ENCODE data around the gene SLC4A3. TPM values are rescaled to one million over a fixed set of nuclear protein-coding genes. Genes with fewer than 3 reads are reported as not detected.
A peak's percentile ranks its signal among the peaks of the same experiment; 100 is the strongest.

Gene SLC4A3
- total and polyA plus RNA-seq, 2 of the 13 experiments (the other 11 are each of a cell fraction or from before 2014, with no cell fraction given) = 0.18 to 0.95 TPM

DNA sequence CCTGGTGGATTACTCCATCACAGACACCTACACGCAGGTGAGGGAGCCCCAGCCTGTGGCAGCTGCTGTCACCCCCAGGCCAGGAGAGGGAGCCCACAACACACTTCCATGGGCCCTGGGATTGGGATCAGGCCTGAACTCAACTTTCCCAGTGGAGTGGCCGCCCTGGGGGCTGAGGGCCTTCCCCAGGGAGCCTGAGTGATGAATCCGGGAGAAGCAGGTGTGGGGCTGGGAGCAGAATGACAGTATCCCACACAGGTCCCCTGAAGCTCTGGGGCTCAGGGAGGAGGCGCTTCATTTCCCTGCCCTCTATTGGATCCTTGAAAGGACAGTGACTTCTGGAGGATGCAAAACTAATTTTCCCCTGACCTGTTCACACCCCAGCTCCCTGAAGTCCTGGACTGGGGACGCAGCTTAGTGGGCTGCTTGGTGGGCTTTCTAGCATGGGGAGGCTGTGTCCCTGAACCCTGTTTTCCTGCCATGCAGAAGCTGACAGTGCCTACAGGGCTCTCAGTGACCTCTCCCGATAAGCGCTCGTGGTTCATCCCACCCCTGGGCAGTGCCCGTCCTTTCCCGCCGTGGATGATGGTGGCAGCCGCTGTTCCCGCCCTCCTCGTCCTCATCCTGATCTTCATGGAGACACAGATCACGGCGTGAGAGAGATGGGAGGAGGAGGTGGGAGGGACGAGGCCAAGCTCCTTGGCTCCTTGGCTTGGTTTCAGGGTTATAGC is 11.0 kb downstream of the SLC4A3 start:
- in situ Hi-C loops (cut with HindIII; ENCODE audit: extremely low pct_ligation_motif_present, low pct_unique_long_range_greater_than_20kb) (no loop called here), intact Hi-C loops (cut with micrococcal nuclease; ENCODE audit: unreplicated experiment) (no loop called here)
- Histone ChIP-seq H3K4me1 (ENCODE audit: insufficient read depth, low read length) (peaks cover 5% of the 10 kb centered on the region), H3K27me3 (ENCODE audit: control insufficient read depth in 1 of 2, insufficient read depth in 2 of 2, low read length in 2 of 2) (peaks cover 25 to 89% of the 10 kb centered on the region in 2 experiments), H3K9ac (ENCODE audit: insufficient read depth, low read depth, low read length) (no peak overlapping the region), H2AFZ (ENCODE audit: low read length) (no peak overlapping the region), H3K79me2 (ENCODE audit: insufficient read depth, low read length) (no peaks in the 10 kb centered on the region), H3K36me3 (replicated peaks in 1 of 2; ENCODE audit: control insufficient read depth in 1 of 2, insufficient read depth in 2 of 2, low read length in 2 of 2) (no peaks in the 10 kb centered on the region), H3K27ac (ENCODE audit: extremely low read length, insufficient read depth, low read length) (no peak overlapping the region), H4K20me1 (ENCODE audit: insufficient read depth, low read length) (no peaks in the 10 kb centered on the region), H3K4me2 (ENCODE audit: low read depth, low read length) (no peak overlapping the region), H3K9me3 (ENCODE audit: low read length) (no peaks in the 10 kb centered on the region), H3K4me3 (replicated peaks in 1 of 3; ENCODE audit: insufficient read depth in 1 of 3, low read depth in 2 of 3, low read length in 3 of 3) (no peak overlapping the region)
- DNase-seq (ENCODE audit: low spot score) (peak; percentile 28), ATAC-seq (peak; percentile 55), FAIRE-seq (no peak)
- no TSS peak for BruUV-seq (replicated peaks)
- WGBS (ENCODE audit: low lambda C conversion rate) = 26% methylated on average over 15 of the region's 17 CpGs
- POLR2A ChIA-PET = no interaction called here
- CTCF ChIA-PET (ENCODE audit: low intra/inter-chr PET ratio, low total read pairs) = no interaction called here
- TF ChIP-seq, protein P1, sequence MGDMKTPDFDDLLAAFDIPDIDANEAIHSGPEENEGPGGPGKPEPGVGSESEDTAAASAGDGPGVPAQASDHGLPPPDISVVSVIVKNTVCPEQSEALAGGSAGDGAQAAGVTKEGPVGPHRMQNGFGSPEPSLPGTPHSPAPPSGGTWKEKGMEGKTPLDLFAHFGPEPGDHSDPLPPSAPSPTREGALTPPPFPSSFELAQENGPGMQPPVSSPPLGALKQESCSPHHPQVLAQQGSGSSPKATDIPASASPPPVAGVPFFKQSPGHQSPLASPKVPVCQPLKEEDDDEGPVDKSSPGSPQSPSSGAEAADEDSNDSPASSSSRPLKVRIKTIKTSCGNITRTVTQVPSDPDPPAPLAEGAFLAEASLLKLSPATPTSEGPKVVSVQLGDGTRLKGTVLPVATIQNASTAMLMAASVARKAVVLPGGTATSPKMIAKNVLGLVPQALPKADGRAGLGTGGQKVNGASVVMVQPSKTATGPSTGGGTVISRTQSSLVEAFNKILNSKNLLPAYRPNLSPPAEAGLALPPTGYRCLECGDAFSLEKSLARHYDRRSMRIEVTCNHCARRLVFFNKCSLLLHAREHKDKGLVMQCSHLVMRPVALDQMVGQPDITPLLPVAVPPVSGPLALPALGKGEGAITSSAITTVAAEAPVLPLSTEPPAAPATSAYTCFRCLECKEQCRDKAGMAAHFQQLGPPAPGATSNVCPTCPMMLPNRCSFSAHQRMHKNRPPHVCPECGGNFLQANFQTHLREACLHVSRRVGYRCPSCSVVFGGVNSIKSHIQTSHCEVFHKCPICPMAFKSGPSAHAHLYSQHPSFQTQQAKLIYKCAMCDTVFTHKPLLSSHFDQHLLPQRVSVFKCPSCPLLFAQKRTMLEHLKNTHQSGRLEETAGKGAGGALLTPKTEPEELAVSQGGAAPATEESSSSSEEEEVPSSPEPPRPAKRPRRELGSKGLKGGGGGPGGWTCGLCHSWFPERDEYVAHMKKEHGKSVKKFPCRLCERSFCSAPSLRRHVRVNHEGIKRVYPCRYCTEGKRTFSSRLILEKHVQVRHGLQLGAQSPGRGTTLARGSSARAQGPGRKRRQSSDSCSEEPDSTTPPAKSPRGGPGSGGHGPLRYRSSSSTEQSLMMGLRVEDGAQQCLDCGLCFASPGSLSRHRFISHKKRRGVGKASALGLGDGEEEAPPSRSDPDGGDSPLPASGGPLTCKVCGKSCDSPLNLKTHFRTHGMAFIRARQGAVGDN (CRISPR knock-in tag; IDR thresholded peaks at IDR 0.05) = peak; percentile 36
- TF ChIP-seq, protein P2, sequence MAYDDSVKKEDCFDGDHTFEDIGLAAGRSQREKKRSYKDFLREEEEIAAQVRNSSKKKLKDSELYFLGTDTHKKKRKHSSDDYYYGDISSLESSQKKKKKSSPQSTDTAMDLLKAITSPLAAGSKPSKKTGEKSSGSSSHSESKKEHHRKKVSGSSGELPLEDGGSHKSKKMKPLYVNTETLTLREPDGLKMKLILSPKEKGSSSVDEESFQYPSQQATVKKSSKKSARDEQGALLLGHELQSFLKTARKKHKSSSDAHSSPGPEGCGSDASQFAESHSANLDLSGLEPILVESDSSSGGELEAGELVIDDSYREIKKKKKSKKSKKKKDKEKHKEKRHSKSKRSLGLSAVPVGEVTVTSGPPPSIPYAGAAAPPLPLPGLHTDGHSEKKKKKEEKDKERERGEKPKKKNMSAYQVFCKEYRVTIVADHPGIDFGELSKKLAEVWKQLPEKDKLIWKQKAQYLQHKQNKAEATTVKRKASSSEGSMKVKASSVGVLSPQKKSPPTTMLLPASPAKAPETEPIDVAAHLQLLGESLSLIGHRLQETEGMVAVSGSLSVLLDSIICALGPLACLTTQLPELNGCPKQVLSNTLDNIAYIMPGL (CRISPR knock-in tag; IDR thresholded peaks at IDR 0.05; ENCODE audit: borderline replicate concordance in 1 of 2, low read depth in 1 of 2) = peak in 1 of 2 experiments; percentile 32; a peak in 1 of 4 replicates
- TF ChIP-seq RAD21 (CRISPR knock-in tag; IDR thresholded peaks at IDR 0.05) = peak; percentile 22; the same call in 1 of the 2 replicates
- no peak for TF ChIP-seq ZNF180 (CRISPR knock-in tag; IDR thresholded peaks at IDR 0.05; ENCODE audit: borderline replicate concordance, low read depth)
- TF ChIP-seq ZNF468 (CRISPR knock-in tag; IDR thresholded peaks at IDR 0.05) = no peak
- TF ChIP-seq, protein P3, sequence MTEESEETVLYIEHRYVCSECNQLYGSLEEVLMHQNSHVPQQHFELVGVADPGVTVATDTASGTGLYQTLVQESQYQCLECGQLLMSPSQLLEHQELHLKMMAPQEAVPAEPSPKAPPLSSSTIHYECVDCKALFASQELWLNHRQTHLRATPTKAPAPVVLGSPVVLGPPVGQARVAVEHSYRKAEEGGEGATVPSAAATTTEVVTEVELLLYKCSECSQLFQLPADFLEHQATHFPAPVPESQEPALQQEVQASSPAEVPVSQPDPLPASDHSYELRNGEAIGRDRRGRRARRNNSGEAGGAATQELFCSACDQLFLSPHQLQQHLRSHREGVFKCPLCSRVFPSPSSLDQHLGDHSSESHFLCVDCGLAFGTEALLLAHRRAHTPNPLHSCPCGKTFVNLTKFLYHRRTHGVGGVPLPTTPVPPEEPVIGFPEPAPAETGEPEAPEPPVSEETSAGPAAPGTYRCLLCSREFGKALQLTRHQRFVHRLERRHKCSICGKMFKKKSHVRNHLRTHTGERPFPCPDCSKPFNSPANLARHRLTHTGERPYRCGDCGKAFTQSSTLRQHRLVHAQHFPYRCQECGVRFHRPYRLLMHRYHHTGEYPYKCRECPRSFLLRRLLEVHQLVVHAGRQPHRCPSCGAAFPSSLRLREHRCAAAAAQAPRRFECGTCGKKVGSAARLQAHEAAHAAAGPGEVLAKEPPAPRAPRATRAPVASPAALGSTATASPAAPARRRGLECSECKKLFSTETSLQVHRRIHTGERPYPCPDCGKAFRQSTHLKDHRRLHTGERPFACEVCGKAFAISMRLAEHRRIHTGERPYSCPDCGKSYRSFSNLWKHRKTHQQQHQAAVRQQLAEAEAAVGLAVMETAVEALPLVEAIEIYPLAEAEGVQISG (CRISPR knock-in tag; IDR thresholded peaks at IDR 0.05) = 0 out of 2 replicates have a peak, but pooled peaks have one; percentile 42
- TF ChIP-seq, protein P4, sequence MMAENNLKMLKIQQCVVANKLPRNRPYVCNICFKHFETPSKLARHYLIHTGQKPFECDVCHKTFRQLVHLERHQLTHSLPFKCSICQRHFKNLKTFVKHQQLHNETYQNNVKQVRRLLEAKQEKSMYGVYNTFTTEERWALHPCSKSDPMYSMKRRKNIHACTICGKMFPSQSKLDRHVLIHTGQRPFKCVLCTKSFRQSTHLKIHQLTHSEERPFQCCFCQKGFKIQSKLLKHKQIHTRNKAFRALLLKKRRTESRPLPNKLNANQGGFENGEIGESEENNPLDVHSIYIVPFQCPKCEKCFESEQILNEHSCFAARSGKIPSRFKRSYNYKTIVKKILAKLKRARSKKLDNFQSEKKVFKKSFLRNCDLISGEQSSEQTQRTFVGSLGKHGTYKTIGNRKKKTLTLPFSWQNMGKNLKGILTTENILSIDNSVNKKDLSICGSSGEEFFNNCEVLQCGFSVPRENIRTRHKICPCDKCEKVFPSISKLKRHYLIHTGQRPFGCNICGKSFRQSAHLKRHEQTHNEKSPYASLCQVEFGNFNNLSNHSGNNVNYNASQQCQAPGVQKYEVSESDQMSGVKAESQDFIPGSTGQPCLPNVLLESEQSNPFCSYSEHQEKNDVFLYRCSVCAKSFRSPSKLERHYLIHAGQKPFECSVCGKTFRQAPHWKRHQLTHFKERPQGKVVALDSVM (CRISPR knock-in tag; IDR thresholded peaks at IDR 0.05) = no peak
- TF ChIP-seq ZNF205 (CRISPR knock-in tag; IDR thresholded peaks at IDR 0.05) = no peak
- TF ChIP-seq ZNF629 (CRISPR knock-in tag; conservative IDR thresholded peaks at IDR 0.05) = no peak
- peak; percentile 42; the same call in 1 of the 2 replicates for TF ChIP-seq ZFX (CRISPR knock-in tag; IDR thresholded peaks at IDR 0.05; ENCODE audit: low read depth)
- peak; percentile 46 for TF ChIP-seq STAG1 (CRISPR knock-in tag; IDR thresholded peaks at IDR 0.05)
- no peak for TF ChIP-seq TCF7L2 (IDR thresholded peaks at IDR 0.05; ENCODE audit: low read depth, low read length)
